LNCAP (cell line): ENCODE data around the gene HNRNPU.

Source experiments
- CTCF ChIP-seq: fragments of 450-650 bp; IDR thresholded peaks from 2 replicates; pipeline ENCODE4 v1.5.1; 2017; ENCODE audit warnings: mild to moderate bottlenecking

Gene HNRNPU

GRCh38 chr1:244802556-244803239 is 61.6 kb downstream of the HNRNPU start:
- no peak for TF ChIP-seq CTCF

- no peak for TF ChIP-seq CTCF
Observed at GRCh38 chr1:244802041-244802440, 62.3 kb downstream of the HNRNPU start.

- peak; percentile 69; the same call in 1 of the 2 replicates for TF ChIP-seq CTCF
Observed at GRCh38 chr1:244801246-244801645, 63.1 kb downstream of the HNRNPU start.

- TF ChIP-seq CTCF, result no peak
Observed at GRCh38 chr1:244800821-244801220, 63.5 kb downstream of the HNRNPU start.
